RWPE2 (cell line): Measurements from ENCODE around the gene TMEM47.

Source experiments
- ATAC-seq: fragments of 200-7000 bp; cut with Tn5 transposase; 3 replicates; pipeline ENCODE4 v1.9.1; 2021; ENCODE audit warnings: low read depth
- DNase-seq: peaks from one replicate; pipeline ENCODE4 v3.0.0-alpha.2; 2020; ENCODE audit warnings: low spot score
- H3K27ac ChIP-seq: fragments of 450-650 bp; 2 replicates; pipeline ENCODE4 v1.5.1; 2017; ENCODE audit warnings: mild to moderate bottlenecking; ENCODE audit not compliant: poor library complexity, severe bottlenecking
- H3K27me3 ChIP-seq: fragments of 250-450 bp; sonication (Bioruptor Pico); 2 replicates; pipeline ENCODE4 v1.5.1; 2021; ENCODE audit warnings: mild to moderate bottlenecking, moderate library complexity; ENCODE audit not compliant: insufficient read depth, poor library complexity, severe bottlenecking
- H3K36me3 ChIP-seq: fragments of 250-450 bp; sonication (Bioruptor Pico); 2 replicates; pipeline ENCODE4 v1.5.1; 2020; ENCODE audit warnings: low read depth, mild to moderate bottlenecking, moderate library complexity
- H3K4me1 ChIP-seq: fragments of 250-450 bp; sonication (Bioruptor Pico); 2 replicates; pipeline ENCODE4 v1.5.1; 2021; ENCODE audit warnings: mild to moderate bottlenecking, moderate library complexity; ENCODE audit not compliant: insufficient read depth, poor library complexity, severe bottlenecking
- H3K4me3 ChIP-seq: fragments of 250-450 bp; sonication (Bioruptor Pico); 2 replicates; pipeline ENCODE4 v1.5.1; 2021; ENCODE audit warnings: mild to moderate bottlenecking, moderate library complexity; ENCODE audit not compliant: severe bottlenecking
- H3K9me3 ChIP-seq: fragments of 250-450 bp; sonication (Bioruptor Pico); 2 replicates; pipeline ENCODE4 v1.5.1; 2021; ENCODE audit warnings: mild to moderate bottlenecking, moderate library complexity; ENCODE audit not compliant: severe bottlenecking
- TF ChIP-seq, protein P1 (sequence below): fragments of 450-650 bp; IDR thresholded peaks from one replicate; pipeline ENCODE4 v1.5.1; 2017; ENCODE audit warnings: mild to moderate bottlenecking, moderate library complexity; ENCODE audit not compliant: poor library complexity, severe bottlenecking

Gene TMEM47

GRCh38 chrX:34642849-34643248 is 14.2 kb downstream of the TMEM47 start:
- H3K27me3 ChIP-seq = no peaks in the 10 kb centered on the region
- no peaks in the 10 kb centered on the region for H3K4me1 ChIP-seq
- no peak overlapping the region for H3K27ac ChIP-seq
- DNase-seq (no peak), ATAC-seq (no peak)
- no peak overlapping the region for H3K4me3 ChIP-seq
- no peaks in the 10 kb centered on the region for H3K36me3 ChIP-seq
- TF ChIP-seq, protein P1, sequence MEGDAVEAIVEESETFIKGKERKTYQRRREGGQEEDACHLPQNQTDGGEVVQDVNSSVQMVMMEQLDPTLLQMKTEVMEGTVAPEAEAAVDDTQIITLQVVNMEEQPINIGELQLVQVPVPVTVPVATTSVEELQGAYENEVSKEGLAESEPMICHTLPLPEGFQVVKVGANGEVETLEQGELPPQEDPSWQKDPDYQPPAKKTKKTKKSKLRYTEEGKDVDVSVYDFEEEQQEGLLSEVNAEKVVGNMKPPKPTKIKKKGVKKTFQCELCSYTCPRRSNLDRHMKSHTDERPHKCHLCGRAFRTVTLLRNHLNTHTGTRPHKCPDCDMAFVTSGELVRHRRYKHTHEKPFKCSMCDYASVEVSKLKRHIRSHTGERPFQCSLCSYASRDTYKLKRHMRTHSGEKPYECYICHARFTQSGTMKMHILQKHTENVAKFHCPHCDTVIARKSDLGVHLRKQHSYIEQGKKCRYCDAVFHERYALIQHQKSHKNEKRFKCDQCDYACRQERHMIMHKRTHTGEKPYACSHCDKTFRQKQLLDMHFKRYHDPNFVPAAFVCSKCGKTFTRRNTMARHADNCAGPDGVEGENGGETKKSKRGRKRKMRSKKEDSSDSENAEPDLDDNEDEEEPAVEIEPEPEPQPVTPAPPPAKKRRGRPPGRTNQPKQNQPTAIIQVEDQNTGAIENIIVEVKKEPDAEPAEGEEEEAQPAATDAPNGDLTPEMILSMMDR = no peak
- no peaks in the 10 kb centered on the region for H3K9me3 ChIP-seq

DNA sequence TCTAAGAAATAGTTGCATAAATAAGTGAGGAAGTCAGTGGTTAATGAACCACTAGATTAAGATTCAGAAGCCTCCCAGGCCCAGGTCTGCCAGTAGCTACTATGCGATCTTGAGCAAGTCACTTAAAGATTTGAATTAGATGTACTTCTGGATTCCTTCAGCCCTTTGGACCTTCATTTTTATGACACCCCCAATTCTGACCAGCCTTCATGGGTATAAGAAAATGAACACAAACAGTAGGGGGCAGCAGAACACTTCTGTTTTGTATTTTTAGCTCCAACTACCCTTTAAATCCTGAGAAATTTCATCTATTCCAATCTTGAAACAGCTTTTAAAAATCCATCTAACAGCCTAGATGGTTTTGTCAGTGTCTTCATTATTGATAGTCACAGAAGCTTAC is 19.0 kb downstream of the TMEM47 start:
- H3K27me3 ChIP-seq = no peaks in the 10 kb centered on the region
- TF ChIP-seq, protein P1 = peak; percentile 56
- H3K9me3 ChIP-seq = no peaks in the 10 kb centered on the region
- no peaks in the 10 kb centered on the region for H3K4me1 ChIP-seq
- ATAC-seq = no peak
- no peaks in the 10 kb centered on the region for H3K36me3 ChIP-seq
- DNase-seq = no peak
- no peak overlapping the region for H3K4me3 ChIP-seq
- no peak overlapping the region for H3K27ac ChIP-seq

DNA sequence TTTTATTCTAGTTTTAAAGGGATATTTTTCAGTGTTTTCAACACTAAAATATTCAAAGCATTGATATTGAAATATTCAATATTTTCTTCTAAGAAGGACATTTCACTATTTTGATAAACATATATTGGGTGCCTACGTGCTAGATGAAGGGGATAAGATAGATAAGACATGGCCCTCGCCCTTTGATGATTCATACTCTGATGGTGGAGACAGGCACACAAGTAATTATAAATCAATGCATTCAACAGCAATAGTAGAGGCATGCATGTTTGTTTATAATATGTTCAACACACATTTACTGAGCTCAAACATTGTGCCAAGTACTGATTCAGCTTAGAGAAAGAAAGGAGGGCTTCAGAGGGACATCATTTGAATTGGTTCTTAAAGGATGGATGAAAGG is 22.7 kb downstream of the TMEM47 start:
- Histone ChIP-seq H3K36me3 (no peaks in the 10 kb centered on the region), H3K27ac (no peak overlapping the region), H3K9me3 (no peaks in the 10 kb centered on the region), H3K27me3 (no peaks in the 10 kb centered on the region), H3K4me1 (no peaks in the 10 kb centered on the region), H3K4me3 (no peak overlapping the region)
- TF ChIP-seq, protein P1 = no peak
- ATAC-seq (no peak), DNase-seq (no peak)

- TF ChIP-seq, protein P1 = no peak
- no peak overlapping the region for H3K27ac ChIP-seq
- no peaks in the 10 kb centered on the region for H3K4me1 ChIP-seq
- no peaks in the 10 kb centered on the region for H3K9me3 ChIP-seq
- H3K36me3 ChIP-seq = no peaks in the 10 kb centered on the region
- ATAC-seq (no peak), DNase-seq (no peak)
- H3K4me3 ChIP-seq = no peak overlapping the region
- H3K27me3 ChIP-seq = no peaks in the 10 kb centered on the region
Observed at GRCh38 chrX:34632384-34632783, 24.7 kb downstream of the TMEM47 start.

DNA sequence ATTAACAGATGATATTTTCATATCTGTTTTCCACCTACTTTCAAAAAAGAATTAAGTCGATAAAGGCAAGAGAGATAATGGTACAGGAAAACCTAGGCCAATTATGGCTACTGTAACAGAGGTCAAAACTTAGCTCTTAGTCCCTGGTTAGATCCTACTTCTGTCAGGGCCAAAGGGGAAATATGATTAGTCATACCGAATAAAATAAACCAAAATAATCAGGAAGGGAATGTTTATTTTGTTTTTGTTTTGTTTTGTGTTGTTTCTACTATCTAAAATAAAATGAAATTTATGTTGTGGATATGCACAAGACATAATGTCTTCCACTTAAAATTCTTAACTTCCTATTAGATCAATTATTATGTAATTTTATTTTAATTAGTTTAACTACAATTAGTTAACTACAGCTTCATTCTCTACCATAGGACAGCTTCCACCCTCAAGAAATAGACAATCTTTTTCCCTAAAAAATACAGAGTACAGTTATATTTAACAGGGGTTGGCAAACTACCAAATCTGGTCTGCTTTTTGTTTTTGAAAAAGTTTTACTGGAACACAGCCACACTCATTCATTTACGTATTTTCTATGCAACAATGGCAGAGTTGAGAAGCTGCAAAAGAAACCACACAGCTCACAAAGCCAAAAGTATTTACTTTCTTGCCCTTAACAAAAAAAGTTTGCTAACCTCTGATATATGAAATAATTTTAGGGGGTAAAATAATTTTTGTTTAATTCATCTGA is 25.4 kb downstream of the TMEM47 start:
- no peaks in the 10 kb centered on the region for H3K27me3 ChIP-seq
- ATAC-seq (no peak), DNase-seq (no peak)
- H3K4me3 ChIP-seq = no peak overlapping the region
- no peak overlapping the region for H3K27ac ChIP-seq
- H3K36me3 ChIP-seq = no peaks in the 10 kb centered on the region
- H3K4me1 ChIP-seq = no peaks in the 10 kb centered on the region
- TF ChIP-seq, protein P1 = no peak
- H3K9me3 ChIP-seq = no peaks in the 10 kb centered on the region
